Stimulated activated memory B cell treated with anti-CD40 and anti-IgM and Interleukin-4, amounts not matched to agents 10 μg/mL and 1 μg/mL and 100 μg/mL, for 72 hours (primary cell): ENCODE data around the gene COX8C.
"Not testable (repeated sequence)": the region's sequence is repeated elsewhere in the genome, so short reads cannot be mapped to it uniquely, and the experiment has no call there.

Source experiments
- ATAC-seq: fragments of 150-1000 bp; cut with Tn5 transposase; 2 replicates; pipeline ENCODE4 v1.10.0; 2021
- H3K27ac Mint-ChIP-seq: one replicate; pipeline ENCODE4 v1.8.0; 2022; ENCODE audit warnings: mild to moderate bottlenecking, mixed read lengths
- H3K27me3 Mint-ChIP-seq: one replicate; pipeline ENCODE4 v1.8.0; 2022; ENCODE audit warnings: mixed read lengths
- H3K36me3 Mint-ChIP-seq: one replicate; pipeline ENCODE4 v1.8.0; 2022; ENCODE audit warnings: mixed read lengths
- H3K4me1 Mint-ChIP-seq: one replicate; pipeline ENCODE4 v1.8.0; 2022; ENCODE audit warnings: mixed read lengths
- H3K4me3 Mint-ChIP-seq: one replicate; pipeline ENCODE4 v1.8.0; 2022; ENCODE audit warnings: mild to moderate bottlenecking, moderate library complexity, mixed read lengths
- H3K9me3 Mint-ChIP-seq: one replicate; pipeline ENCODE4 v1.8.0; 2022; ENCODE audit warnings: mixed read lengths

Gene COX8C

DNA sequence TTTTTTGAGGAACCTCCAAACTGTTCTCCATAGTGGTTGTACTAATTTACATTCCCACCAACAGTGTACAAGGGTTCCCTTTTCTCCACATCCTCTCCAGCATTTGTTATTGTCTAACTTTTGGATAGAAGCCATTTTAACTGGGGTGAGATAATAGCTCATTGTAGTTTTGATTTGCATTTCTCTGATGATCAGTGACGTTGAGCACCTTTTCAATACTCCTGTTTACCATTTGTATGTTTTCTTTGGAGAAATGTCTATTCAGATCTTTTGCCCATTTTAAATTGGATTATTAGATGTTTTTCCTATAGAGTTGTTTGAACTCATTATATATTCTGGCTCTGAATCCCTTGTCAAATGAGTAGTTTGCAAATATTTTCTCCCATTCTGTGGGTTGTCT, 37.3 kb downstream of the COX8C start:
- H3K4me3 Mint-ChIP-seq, H3K27me3 Mint-ChIP-seq: not testable (repeated sequence)

DNA sequence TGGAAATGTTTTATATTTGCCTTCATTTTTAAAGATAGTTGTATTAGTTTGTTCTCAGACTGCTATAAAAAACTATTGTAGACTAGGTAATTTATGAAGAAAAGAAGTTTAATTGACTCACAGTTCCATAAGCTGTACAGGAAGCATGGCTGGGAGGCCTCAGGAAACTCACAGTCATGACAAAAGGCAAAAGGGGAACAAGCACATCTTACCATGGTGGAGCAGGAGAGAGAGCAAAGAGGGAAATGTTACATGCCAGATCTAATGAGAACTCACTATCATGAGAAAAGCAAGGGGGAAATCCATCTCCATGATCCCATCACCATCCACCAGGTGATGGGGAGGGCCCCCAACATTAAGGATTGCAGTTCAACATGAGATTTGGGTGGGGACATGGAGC, 48.2 kb downstream of the COX8C start:
- Mint-ChIP-seq H3K27ac (no peak overlapping the region), H3K27me3 (peaks cover 4% of the 10 kb centered on the region), H3K4me3 (no peak overlapping the region), H3K36me3 (peaks cover 20% of the 10 kb centered on the region), H3K4me1 (peaks cover 11% of the 10 kb centered on the region), H3K9me3 (peaks cover 20% of the 10 kb centered on the region)
- ATAC-seq: peak; percentile 67

More for the DNA sequence above, 37.3 kb downstream of the COX8C start:
- not testable (repeated sequence) for H3K27ac Mint-ChIP-seq, H3K36me3 Mint-ChIP-seq, ATAC-seq, H3K9me3 Mint-ChIP-seq
- H3K4me1 Mint-ChIP-seq: peaks cover 24% of the 10 kb centered on the region

DNA sequence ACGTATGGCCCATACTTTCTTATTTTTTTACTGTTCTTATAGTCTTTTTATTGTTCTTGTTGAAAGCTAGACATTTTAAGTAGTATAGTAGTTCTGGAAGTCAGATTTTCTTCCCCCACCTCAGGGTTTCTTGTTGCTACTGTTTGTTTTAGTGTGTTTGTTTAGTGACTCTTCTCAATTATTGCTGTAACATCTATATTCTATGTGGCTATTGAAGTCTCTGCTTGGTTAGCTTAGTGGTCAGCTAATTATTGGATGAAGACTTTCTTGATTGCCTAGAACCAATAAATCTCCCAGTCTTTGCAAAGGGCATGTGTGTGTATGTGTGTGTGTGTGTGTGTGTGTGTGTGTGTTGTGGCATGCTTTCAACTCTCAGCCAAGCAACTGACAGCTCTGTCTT, 49.5 kb downstream of the COX8C start:
- peaks cover 14% of the 10 kb centered on the region for H3K27me3 Mint-ChIP-seq
- H3K9me3 Mint-ChIP-seq: peaks cover 20% of the 10 kb centered on the region
- ATAC-seq: no peak
- no peak overlapping the region for H3K27ac Mint-ChIP-seq
- peaks cover 20% of the 10 kb centered on the region for H3K36me3 Mint-ChIP-seq
- no peak overlapping the region for H3K4me3 Mint-ChIP-seq
- peaks cover 11% of the 10 kb centered on the region for H3K4me1 Mint-ChIP-seq
